NCI-H524 (cell line): ENCODE measurements around the gene RTCA.
"Not testable (repeated sequence)": the region's sequence is repeated elsewhere in the genome, so short reads cannot be mapped to it uniquely, and the experiment has no call there.

ENCODE experiments used
- DNase-seq, 2 experiments: peaks; one replicate each; lab custom pipeline; 2025; lab: John Stamatoyannopoulos, UW

RTCA gene

GRCh38 chr1:100308777-100309176 lies 42.8 kb downstream of the RTCA start:
- DNase-seq, result no peak

GRCh38 chr1:100309863-100310262 lies 43.8 kb downstream of the RTCA start:
- no peak for DNase-seq

DNA sequence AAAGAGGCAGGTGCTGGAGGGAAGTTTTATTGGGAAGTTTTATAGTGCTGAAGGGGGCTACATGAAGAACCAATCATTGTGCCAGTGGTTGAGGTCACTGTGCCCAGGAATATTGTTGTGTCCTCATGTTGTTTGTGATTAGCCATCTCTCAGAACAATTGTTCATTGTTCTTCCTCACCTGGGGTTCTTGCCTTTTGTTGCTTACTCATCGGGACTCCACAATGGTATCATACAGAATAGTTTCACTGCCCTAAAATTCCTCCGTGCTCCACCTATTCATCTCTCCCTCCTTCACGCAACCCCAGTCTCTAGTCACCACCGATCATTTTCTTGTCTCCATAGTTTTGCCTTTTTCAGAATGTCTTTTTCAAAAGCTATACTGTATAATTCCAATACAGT lies 47.4 kb downstream of the RTCA start:
- no peak for DNase-seq

- no peak for DNase-seq
Measured at GRCh38 chr1:100316622-100317021, 50.6 kb downstream of the RTCA start.

GRCh38 chr1:100320311-100321099 lies 54.5 kb downstream of the RTCA start:
- no peak for DNase-seq

DNA sequence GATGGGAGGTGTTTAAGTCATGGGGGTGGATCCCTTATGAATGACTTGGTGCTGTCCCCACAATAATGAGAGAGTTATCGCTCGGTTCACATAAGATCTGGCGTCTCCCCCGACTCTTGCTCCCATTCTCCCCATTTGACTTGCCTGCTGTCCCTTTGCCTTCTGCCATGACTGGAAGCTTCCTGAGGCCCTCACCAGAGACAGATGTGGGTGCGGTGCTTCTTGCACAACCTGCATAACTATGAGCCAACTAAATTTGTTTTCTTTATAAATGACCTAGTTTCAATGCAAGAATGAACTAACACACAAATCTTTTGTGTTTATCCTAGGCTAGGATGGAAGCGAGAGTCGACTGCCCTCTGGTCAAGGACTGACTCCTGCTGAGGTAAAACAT lies 55.1 kb downstream of the RTCA start:
- DNase-seq, result no peak

DNA sequence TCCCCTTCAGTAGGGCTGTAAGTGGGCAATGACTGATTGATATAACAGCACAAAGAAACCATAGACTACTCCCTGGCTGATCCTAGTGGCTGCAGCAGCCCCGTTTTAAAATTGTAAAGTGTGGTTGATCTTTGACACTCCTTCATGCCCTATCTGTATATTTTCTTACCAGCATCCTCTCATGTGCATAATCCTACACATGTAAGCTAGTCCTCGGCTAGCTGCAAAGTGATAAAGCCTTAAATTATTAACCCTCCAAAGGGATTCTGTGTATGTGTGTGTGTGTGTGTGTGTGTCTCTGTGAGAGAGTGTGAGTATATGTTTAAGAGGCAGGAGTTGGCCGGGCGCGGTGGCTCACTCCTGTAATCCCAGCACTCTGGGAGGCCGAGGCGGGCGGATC lies 55.5 kb downstream of the RTCA start:
- DNase-seq, result no peak

DNA sequence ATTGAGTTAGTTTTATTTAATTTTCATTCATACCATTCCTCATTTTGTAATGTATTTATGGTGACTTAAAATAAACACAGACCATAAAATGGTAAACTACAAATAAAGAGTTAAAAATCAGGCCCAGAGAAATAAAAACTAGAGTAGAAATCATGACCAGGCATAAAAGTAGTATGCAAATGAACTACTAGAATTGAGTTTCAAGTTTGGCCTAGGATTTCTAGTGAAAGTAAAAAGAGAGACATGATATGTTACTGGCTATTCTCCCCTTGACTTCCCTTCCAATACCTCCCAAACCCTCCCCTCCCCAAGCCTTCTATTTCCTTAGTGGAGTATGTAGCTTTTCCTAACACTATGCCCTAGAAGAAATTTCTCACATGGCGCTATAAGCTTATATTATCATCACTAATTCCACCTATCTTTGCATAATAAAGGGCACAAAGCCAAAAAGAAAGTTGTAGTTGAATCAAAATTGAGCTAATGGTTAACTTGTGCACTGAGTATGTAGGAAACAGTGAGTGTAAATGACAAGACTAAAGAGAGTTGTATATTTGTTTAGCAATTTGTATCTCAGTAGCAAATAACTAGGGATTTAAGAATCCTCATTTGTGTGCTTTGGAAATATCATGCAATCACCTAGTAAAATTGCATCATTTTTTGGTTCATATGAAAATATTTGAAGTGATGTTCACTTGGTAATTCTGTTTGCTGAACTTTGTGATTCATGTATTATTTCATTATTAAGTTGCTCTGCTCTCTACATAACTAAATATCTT lies 56.6 kb downstream of the RTCA start:
- no peak for DNase-seq

- DNase-seq, result no peak
Measured at GRCh38 chr1:100323419-100324106, 57.5 kb downstream of the RTCA start.

DNA sequence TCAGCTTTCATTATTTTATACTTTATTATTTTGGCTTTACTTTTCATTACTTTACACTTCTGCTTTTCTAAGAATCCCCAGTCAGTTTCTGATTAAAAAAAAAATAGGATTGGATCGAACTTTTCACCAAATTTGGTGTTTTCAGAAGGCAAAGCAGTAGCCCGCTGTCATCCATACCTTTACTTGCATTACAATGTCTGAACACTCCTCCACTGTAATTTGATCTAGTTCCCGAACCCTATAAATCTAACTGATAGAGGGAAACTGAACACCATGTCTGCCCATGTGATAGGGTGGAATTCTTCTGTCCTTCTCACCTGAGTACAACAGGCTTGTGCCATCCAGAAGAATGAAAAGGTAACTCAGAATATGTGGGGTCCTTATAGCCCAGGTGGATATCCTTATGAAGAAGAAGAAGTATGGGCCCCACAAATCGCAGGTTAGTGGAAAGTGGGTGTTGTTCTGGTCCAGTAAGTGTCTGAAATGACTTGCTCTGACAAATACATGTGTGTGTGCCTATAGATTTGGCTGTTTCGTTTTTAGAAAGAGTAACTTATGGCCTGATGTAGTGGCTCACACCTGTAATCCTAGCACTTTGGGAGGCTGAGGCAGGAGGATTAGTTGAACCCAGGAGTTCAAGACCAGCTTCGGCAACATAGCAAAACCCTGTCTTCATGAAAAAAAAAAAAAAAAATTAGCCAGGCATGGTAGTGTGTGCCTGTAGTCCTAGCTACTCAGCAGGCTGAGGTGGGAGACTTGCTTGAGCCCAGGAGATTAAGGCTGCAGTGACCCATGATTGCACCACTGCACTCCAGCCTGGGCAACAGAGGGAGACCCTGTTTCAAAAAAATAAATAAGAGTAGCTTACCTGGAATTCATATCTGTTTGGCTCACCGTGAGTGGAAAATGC lies 59.7 kb downstream of the RTCA start:
- DNase-seq, result no peak

- not testable (repeated sequence) for DNase-seq
Measured at GRCh38 chr1:100326325-100326670, 60.3 kb downstream of the RTCA start.

DNA sequence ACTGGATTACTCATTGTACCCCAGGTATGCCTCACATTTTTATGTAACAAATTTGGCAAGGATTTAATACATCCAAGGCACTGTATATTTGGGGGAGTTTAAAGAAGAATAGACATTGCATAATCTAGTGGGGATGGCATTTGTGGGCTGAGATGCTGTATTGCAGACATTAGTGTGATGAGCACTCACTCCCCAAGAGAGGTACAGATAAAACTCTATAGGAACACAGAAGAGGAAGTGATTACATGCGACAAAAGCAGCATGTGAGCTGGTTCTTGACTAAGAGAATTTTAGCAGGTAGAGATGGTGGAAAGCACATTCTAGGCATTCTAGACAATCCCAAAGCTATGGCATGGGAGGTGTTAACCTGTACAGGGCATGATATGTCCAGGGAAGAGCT lies 62.1 kb downstream of the RTCA start:
- no peak for DNase-seq

GRCh38 chr1:100331146-100331545 lies 65.1 kb downstream of the RTCA start:
- not testable (repeated sequence) for DNase-seq

GRCh38 chr1:100332331-100332730 lies 66.3 kb downstream of the RTCA start:
- no peak for DNase-seq

GRCh38 chr1:100335436-100335835 lies 69.4 kb downstream of the RTCA start:
- DNase-seq, result no peak

GRCh38 chr1:100337878-100338277 lies 71.9 kb downstream of the RTCA start:
- not testable (repeated sequence) for DNase-seq

DNA sequence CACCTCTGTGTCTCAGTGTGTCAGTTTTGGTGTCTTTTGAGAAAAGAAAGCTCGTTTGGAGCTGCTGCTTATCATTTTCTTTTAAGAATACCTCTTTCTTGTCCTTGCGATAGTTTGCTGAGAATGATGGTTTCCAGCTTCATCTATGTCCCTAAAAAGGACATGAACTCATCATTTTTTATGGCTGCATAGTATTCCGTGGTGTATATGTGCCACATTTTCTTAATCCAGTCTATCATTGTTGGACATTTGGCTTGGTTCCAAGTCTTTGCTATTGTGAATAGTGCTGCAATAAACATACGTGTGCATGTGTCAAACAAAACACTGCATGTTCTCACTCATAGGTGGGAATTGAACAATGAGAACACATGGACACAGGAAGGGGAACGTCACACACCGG lies 73.7 kb downstream of the RTCA start:
- DNase-seq, result not testable (repeated sequence)

DNA sequence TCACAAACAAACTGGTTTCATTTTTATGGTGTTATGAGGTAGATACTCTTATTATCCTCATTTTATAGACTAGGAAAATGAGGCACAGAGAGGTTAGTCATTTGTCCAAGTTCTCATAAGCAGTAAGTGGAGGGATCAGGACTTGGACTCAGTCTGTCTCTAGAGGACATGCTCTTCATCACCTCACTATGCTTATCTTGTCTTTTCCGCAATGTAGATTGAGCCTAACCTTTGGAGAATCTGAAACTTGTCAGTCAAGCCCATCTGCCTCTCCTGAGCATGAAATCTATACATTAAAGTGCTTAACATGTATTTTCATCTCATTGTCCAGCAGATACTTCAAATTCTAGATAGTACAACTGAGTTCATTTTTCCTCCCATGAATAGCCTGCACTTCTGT lies 74.5 kb downstream of the RTCA start:
- no peak for DNase-seq

DNA sequence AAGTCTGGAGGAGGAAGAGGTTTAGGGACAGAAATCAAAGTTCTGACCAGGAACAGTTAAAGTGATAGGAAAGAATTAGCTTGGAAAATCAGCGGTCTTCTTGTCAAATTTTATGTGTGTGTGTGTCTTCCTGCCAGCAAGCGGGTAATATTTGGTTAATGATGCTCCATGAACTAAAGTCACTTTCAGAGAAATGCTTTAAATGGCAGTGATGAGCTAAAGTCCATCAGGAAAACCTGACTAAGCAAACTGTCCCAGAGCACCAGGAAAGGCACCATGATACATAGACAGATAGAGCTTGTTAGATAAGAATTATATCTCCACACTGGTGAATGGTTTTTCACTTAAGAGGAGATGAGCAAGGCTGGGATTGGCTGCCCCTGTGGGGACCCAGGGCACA lies 76.3 kb downstream of the RTCA start:
- no peak for DNase-seq
